Calu3 (cell line): Measurements from ENCODE around the gene PRKN. TPM values are rescaled to one million over a fixed set of nuclear protein-coding genes. Genes with fewer than 3 reads are reported as not detected.

Experiments used
- BruUV-seq: library from RNA; stranded (reverse); fragments of 400-500 nt; replicated peaks from 2 replicates; lab custom pipeline; 2021; lab: Mats Ljungman, UMichigan
- CTCF ChIA-PET: fragments of 300-600 bp; sonication (Branson Sonifier 250); formaldehyde crosslinking; loops from one replicate; lab custom pipeline; 2022; ENCODE audit warnings: antibody characterized with exemption; lab: Charles Lee
- DNase-seq: peaks from one replicate; pipeline ENCODE4 v3.0.0; 2022
- H3K27ac Mint-ChIP-seq: one replicate; pipeline ENCODE4 v1.8.0; 2022; ENCODE audit warnings: mixed read lengths; ENCODE audit not compliant: unreplicated experiment
- H3K27me3 Mint-ChIP-seq: one replicate; pipeline ENCODE4 v1.8.0; 2022; ENCODE audit warnings: mixed read lengths; ENCODE audit not compliant: unreplicated experiment
- H3K36me3 Mint-ChIP-seq: one replicate; pipeline ENCODE4 v1.8.0; 2022; ENCODE audit warnings: mild to moderate bottlenecking, moderate library complexity, mixed read lengths; ENCODE audit not compliant: insufficient read depth, unreplicated experiment
- H3K4me1 Mint-ChIP-seq: one replicate; pipeline ENCODE4 v1.8.0; 2022; ENCODE audit warnings: mild to moderate bottlenecking, low read depth, mixed read lengths; ENCODE audit not compliant: unreplicated experiment
- H3K4me3 Mint-ChIP-seq: one replicate; pipeline ENCODE4 v1.8.0; 2022; ENCODE audit warnings: mild to moderate bottlenecking, low read depth, moderate library complexity, mixed read lengths; ENCODE audit not compliant: unreplicated experiment
- H3K9me3 Mint-ChIP-seq: one replicate; pipeline ENCODE4 v1.8.0; 2022; ENCODE audit warnings: low read depth, mixed read lengths; ENCODE audit not compliant: unreplicated experiment
- CTCF ChIP-seq: fragments of 200-600 bp; IDR thresholded peaks from one replicate; pipeline ENCODE4 v1.8.0; 2022; ENCODE audit warnings: antibody characterized with exemption; ENCODE audit not compliant: unreplicated experiment
- intact Hi-C: fragments of 100-400 bp; cut with micrococcal nuclease; formaldehyde crosslinking; loops from one replicate; pipeline ENCODE4 v1.10.0; 2022; ENCODE audit not compliant: unreplicated experiment
- total RNA-seq: library from RNA; stranded (reverse); gene quantifications from 2 replicates; pipeline ENCODE4 v1.2.3, GENCODE V29; 2022

PRKN gene
- total RNA-seq, 1 experiment from 2014 or later, result 3.8 TPM

- Mint-ChIP-seq H3K27me3 (no peaks in the 10 kb centered on the region), H3K4me1 (no peaks in the 10 kb centered on the region), H3K4me3 (no peak overlapping the region), H3K27ac (no peak overlapping the region), H3K9me3 (no peaks in the 10 kb centered on the region), H3K36me3 (no peaks in the 10 kb centered on the region)
- intact Hi-C loops, result no loop called here
- DNase-seq, result no peak
- CTCF ChIA-PET, result interaction anchor here (0.5 kb wide), 1 partner anchor 760 kb away, joined by 3 read pairs; no protein-coding TSS in a partner anchor
- BruUV-seq, result no TSS peak
- no peak for TF ChIP-seq CTCF
These were observed 879.9 kb downstream of the PRKN start for GRCh38 chr6:161847628-161848027.

- CTCF ChIA-PET, result no interaction called here
- no peaks in the 10 kb centered on the region for H3K36me3 Mint-ChIP-seq
- no peak overlapping the region for H3K4me3 Mint-ChIP-seq
- no TSS peak for BruUV-seq
- H3K4me1 Mint-ChIP-seq, result no peaks in the 10 kb centered on the region
- no peak overlapping the region for H3K27ac Mint-ChIP-seq
- H3K9me3 Mint-ChIP-seq, result no peaks in the 10 kb centered on the region
- H3K27me3 Mint-ChIP-seq, result no peaks in the 10 kb centered on the region
- DNase-seq, result no peak
- no peak for TF ChIP-seq CTCF
- intact Hi-C loops, result no loop called here
These were observed 882.8 kb downstream of the PRKN start for GRCh38 chr6:161844804-161845203.

DNA sequence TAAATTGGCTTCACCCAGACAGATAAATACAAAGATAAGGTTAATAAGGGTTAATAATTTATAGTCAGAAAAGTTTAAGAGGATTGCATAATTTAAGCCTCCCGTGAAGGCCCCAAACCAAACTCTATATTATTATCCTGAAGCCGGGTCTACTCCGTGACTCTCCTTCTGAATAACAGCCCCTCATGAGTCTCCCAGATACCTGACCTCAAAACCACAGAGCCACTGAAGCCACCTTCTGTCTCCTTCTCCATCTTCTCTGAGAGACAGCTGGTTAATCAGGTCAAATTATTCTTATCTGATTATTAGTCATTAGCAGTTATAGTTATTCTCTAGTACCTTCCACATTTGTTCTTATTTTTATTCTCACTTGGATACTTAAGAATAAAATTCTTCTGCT lies 884.5 kb downstream of the PRKN start:
- Mint-ChIP-seq H3K27ac (no peak overlapping the region), H3K27me3 (no peaks in the 10 kb centered on the region), H3K4me1 (no peaks in the 10 kb centered on the region), H3K9me3 (no peaks in the 10 kb centered on the region), H3K36me3 (no peaks in the 10 kb centered on the region), H3K4me3 (no peak overlapping the region)
- CTCF ChIA-PET, result no interaction called here
- no TSS peak for BruUV-seq
- no peak for DNase-seq
- TF ChIP-seq CTCF, result no peak
- intact Hi-C loops, result no loop called here

- intact Hi-C loops, result no loop called here
- no peak for DNase-seq
- H3K9me3 Mint-ChIP-seq, result no peaks in the 10 kb centered on the region
- BruUV-seq, result no TSS peak
- no peak for TF ChIP-seq CTCF
- no peak overlapping the region for H3K27ac Mint-ChIP-seq
- no peaks in the 10 kb centered on the region for H3K27me3 Mint-ChIP-seq
- H3K4me1 Mint-ChIP-seq, result peaks cover 6% of the 10 kb centered on the region
- CTCF ChIA-PET, result no interaction called here
- H3K36me3 Mint-ChIP-seq, result no peaks in the 10 kb centered on the region
- H3K4me3 Mint-ChIP-seq, result no peak overlapping the region
These were observed 887.2 kb downstream of the PRKN start for GRCh38 chr6:161840380-161840779.
